A549 (cell line): ENCODE measurements around the gene TENT4A.

ENCODE experiments used
- CHD2 ChIP-seq: fragments of 150-350 bp; IDR thresholded peaks from 2 replicates; pipeline ENCODE4 v1.6.1; 2014; ENCODE audit warnings: low read length; ENCODE audit not compliant: partially characterized antibody
- EP300 ChIP-seq, 2 experiments: fragments of >200 bp; sonication (Bioruptor Twin); formaldehyde crosslinking; IDR thresholded peaks; 2 replicates in 1 of 2; 3 replicates in 1 of 2; pipeline ENCODE4 v1.6.1; 2016 to 2017
- HDAC2 ChIP-seq: fragments of 200-600 bp; sonication (generic); IDR thresholded peaks from 2 replicates; pipeline ENCODE4 v1.6.1; 2016
- HOXA7 ChIP-seq: fragments of 250-450 bp; sonication (Bioruptor Pico); IDR thresholded peaks from 2 replicates; pipeline ENCODE4 v1.5.0; 2020; ENCODE audit warnings: mild to moderate bottlenecking, moderate library complexity
- JUN ChIP-seq, 2 experiments: fragments of >200 bp; sonication (Bioruptor Twin); formaldehyde crosslinking; IDR thresholded peaks; 2 replicates in 1 of 2; 3 replicates in 1 of 2; pipeline ENCODE4 v1.6.1; 2016 to 2017
- JUNB ChIP-seq: fragments of >200 bp; sonication (Bioruptor Twin); formaldehyde crosslinking; IDR thresholded peaks from 2 replicates; pipeline ENCODE4 v1.6.1; 2016
- KDM5A ChIP-seq: fragments of 200-600 bp; sonication (generic); IDR thresholded peaks from 2 replicates; pipeline ENCODE4 v1.6.1; 2016; ENCODE audit warnings: antibody characterized with exemption, mild to moderate bottlenecking
- MYC ChIP-seq: IDR thresholded peaks from 2 replicates; pipeline ENCODE4 v1.6.1; 2012; ENCODE audit warnings: mild to moderate bottlenecking, inconsistent platforms, low read length, improper control_type of control experiment, borderline replicate concordance
- PHF8 ChIP-seq: fragments of 200-600 bp; sonication (generic); IDR thresholded peaks from 2 replicates; pipeline ENCODE4 v1.6.1; 2016; ENCODE audit warnings: low read depth, mild to moderate bottlenecking, antibody characterized with exemption, moderate library complexity, borderline replicate concordance
- POLR2AphosphoS2 ChIP-seq: conservative IDR thresholded peaks from 2 replicates; pipeline ENCODE4 v1.6.1; 2012; ENCODE audit warnings: low read length, improper control_type of control experiment, inconsistent platforms
- RAD21 ChIP-seq, 2 experiments: fragments of >200 bp in 1 of 2; sonication (Bioruptor Twin) in 1 of 2; formaldehyde crosslinking in 1 of 2; IDR thresholded peaks in 1 of 2; conservative IDR thresholded peaks in 1 of 2; 2 replicates in 1 of 2; 3 replicates in 1 of 2; pipeline ENCODE4 v1.6.1; 2012 to 2018; ENCODE audit warnings: inconsistent platforms in 1 of 2
- TF ChIP-seq, protein P1 (sequence below): fragments of 250-450 bp; sonication (Bioruptor Pico); IDR thresholded peaks from 2 replicates; pipeline ENCODE4 v1.5.0; 2021; ENCODE audit warnings: mild to moderate bottlenecking, moderate library complexity, borderline replicate concordance
- TF ChIP-seq, protein P2 (sequence below): fragments of >200 bp; sonication (Bioruptor Twin); formaldehyde crosslinking; IDR thresholded peaks from 3 replicates; pipeline ENCODE4 v1.5.1; 2016
- TF ChIP-seq, protein P3 (sequence below): fragments of 200-600 bp; sonication (generic); IDR thresholded peaks from 2 replicates; pipeline ENCODE4 v1.6.1; 2016; ENCODE audit warnings: antibody characterized with exemption, mild to moderate bottlenecking, moderate library complexity

DNA sequence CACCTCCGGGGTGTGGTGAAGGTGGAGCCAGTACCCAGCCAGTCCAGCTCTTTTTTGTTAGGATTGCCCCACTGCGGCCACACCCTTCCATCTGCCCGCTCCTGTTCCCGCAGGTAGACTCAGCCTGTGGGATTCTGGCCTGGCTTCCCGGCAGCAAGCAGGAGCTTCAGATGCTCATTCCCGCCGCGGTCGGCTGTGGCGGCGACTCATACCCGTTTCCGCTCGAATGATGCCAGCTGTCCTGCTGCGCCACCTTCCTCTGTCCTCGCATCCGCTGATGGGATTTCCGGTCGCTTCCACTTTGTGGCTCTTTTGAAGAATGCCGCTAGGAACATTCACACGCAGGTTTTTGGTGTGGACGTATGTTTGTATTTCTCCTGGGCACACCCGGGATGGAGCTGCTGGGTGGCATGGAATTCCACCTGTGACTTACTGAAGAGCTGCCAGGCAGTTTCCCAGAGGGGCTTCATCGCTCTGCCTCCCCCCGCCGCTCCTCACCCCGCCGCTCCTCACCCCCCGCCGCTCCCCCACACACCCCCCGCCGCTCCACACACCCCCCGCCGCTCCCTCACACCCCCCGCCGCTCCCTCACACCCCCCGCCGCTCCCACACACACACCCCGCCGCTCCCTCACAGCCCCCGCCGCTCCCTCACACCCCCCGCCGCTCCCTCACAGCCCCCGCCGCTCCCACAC is 60.3 kb downstream of the TENT4A start:
- TF ChIP-seq JUNB (no peak), RAD21 (conservative IDR thresholded peaks at IDR 0.05 in 1 of 2, IDR thresholded peaks at IDR 0.05 in 1 of 2) (no peak), HOXA7 (no peak), MYC (no peak), KDM5A (no peak), JUN (IDR thresholded peaks at IDR 0.05) (no peak), POLR2AphosphoS2 (no peak), CHD2 (no peak), PHF8 (no peak), EP300 (IDR thresholded peaks at IDR 0.05) (no peak), HDAC2 (no peak)
- TF ChIP-seq, protein P1, sequence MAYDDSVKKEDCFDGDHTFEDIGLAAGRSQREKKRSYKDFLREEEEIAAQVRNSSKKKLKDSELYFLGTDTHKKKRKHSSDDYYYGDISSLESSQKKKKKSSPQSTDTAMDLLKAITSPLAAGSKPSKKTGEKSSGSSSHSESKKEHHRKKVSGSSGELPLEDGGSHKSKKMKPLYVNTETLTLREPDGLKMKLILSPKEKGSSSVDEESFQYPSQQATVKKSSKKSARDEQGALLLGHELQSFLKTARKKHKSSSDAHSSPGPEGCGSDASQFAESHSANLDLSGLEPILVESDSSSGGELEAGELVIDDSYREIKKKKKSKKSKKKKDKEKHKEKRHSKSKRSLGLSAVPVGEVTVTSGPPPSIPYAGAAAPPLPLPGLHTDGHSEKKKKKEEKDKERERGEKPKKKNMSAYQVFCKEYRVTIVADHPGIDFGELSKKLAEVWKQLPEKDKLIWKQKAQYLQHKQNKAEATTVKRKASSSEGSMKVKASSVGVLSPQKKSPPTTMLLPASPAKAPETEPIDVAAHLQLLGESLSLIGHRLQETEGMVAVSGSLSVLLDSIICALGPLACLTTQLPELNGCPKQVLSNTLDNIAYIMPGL (CRISPR knock-in tag) = no peak
- TF ChIP-seq, protein P2, sequence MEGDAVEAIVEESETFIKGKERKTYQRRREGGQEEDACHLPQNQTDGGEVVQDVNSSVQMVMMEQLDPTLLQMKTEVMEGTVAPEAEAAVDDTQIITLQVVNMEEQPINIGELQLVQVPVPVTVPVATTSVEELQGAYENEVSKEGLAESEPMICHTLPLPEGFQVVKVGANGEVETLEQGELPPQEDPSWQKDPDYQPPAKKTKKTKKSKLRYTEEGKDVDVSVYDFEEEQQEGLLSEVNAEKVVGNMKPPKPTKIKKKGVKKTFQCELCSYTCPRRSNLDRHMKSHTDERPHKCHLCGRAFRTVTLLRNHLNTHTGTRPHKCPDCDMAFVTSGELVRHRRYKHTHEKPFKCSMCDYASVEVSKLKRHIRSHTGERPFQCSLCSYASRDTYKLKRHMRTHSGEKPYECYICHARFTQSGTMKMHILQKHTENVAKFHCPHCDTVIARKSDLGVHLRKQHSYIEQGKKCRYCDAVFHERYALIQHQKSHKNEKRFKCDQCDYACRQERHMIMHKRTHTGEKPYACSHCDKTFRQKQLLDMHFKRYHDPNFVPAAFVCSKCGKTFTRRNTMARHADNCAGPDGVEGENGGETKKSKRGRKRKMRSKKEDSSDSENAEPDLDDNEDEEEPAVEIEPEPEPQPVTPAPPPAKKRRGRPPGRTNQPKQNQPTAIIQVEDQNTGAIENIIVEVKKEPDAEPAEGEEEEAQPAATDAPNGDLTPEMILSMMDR = no peak
- TF ChIP-seq, protein P3, sequence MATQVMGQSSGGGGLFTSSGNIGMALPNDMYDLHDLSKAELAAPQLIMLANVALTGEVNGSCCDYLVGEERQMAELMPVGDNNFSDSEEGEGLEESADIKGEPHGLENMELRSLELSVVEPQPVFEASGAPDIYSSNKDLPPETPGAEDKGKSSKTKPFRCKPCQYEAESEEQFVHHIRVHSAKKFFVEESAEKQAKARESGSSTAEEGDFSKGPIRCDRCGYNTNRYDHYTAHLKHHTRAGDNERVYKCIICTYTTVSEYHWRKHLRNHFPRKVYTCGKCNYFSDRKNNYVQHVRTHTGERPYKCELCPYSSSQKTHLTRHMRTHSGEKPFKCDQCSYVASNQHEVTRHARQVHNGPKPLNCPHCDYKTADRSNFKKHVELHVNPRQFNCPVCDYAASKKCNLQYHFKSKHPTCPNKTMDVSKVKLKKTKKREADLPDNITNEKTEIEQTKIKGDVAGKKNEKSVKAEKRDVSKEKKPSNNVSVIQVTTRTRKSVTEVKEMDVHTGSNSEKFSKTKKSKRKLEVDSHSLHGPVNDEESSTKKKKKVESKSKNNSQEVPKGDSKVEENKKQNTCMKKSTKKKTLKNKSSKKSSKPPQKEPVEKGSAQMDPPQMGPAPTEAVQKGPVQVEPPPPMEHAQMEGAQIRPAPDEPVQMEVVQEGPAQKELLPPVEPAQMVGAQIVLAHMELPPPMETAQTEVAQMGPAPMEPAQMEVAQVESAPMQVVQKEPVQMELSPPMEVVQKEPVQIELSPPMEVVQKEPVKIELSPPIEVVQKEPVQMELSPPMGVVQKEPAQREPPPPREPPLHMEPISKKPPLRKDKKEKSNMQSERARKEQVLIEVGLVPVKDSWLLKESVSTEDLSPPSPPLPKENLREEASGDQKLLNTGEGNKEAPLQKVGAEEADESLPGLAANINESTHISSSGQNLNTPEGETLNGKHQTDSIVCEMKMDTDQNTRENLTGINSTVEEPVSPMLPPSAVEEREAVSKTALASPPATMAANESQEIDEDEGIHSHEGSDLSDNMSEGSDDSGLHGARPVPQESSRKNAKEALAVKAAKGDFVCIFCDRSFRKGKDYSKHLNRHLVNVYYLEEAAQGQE = no peak
